ENCODE data around the gene CDKN2C.
A peak's percentile ranks its signal among the peaks of the same experiment; 100 is the strongest.

CDKN2C gene

GRCh38 chr1:50976111-50976889 lies 6.3 kb downstream of the CDKN2C start:
- no peak for DNase-seq (ENCODE audit: low read depth)
- H3K4me3 ChIP-seq (ENCODE audit: low read depth, low read length) = peak overlapping the region; percentile 69
- no peak for TF ChIP-seq CTCF (conservative IDR thresholded peaks at IDR 0.05; ENCODE audit: low read depth, low read length)

- peak overlapping the region; percentile 69 for H3K4me3 ChIP-seq (ENCODE audit: low read depth, low read length)
- no peak for TF ChIP-seq CTCF (conservative IDR thresholded peaks at IDR 0.05; ENCODE audit: low read depth, low read length)
- DNase-seq (ENCODE audit: low read depth) = peak; percentile 30
Measured at GRCh38 chr1:50976890-50977574, 7.0 kb downstream of the CDKN2C start.

GRCh38 chr1:50977575-50978143 lies 7.6 kb downstream of the CDKN2C start:
- H3K4me3 ChIP-seq (ENCODE audit: low read depth, low read length) = peak overlapping the region; percentile 69
- no peak for TF ChIP-seq CTCF (conservative IDR thresholded peaks at IDR 0.05; ENCODE audit: low read depth, low read length)
- DNase-seq (ENCODE audit: low read depth) = peak; percentile 20

GRCh38 chr1:50978144-50978851 lies 8.3 kb downstream of the CDKN2C start:
- H3K4me3 ChIP-seq (ENCODE audit: low read depth, low read length) = peak overlapping the region; percentile 69
- DNase-seq (ENCODE audit: low read depth) = no peak
- no peak for TF ChIP-seq CTCF (conservative IDR thresholded peaks at IDR 0.05; ENCODE audit: low read depth, low read length)

GRCh38 chr1:50978852-50979781 lies 9.1 kb downstream of the CDKN2C start:
- H3K4me3 ChIP-seq (ENCODE audit: low read depth, low read length) = peak overlapping the region; percentile 69
- DNase-seq (ENCODE audit: low read depth) = no peak
- no peak for TF ChIP-seq CTCF (conservative IDR thresholded peaks at IDR 0.05; ENCODE audit: low read depth, low read length)

GRCh38 chr1:50979937-50980336 lies 9.9 kb downstream of the CDKN2C start:
- no peak overlapping the region for H3K4me3 ChIP-seq (ENCODE audit: low read depth, low read length)
- DNase-seq (ENCODE audit: low read depth) = no peak
- TF ChIP-seq CTCF (conservative IDR thresholded peaks at IDR 0.05; ENCODE audit: low read depth, low read length) = no peak

Measured in choroid plexus epithelial cell (primary cell).